GM19043 (cell line): ENCODE data around the gene UNC45A.
"Not testable (repeated sequence)": the region's sequence is repeated elsewhere in the genome, so short reads cannot be mapped to it uniquely, and the experiment has no call there.

ENCODE experiments used
- ATAC-seq: cut with Tn5 transposase; IDR thresholded peaks from one replicate; pipeline ENCODE4 v1.9.1; 2021; ENCODE audit warnings: low read depth; ENCODE audit not compliant: unreplicated experiment

The UNC45A gene

GRCh38 chr15:90915808-90916440, 19.2 kb upstream of the UNC45A start:
- no peak for ATAC-seq

GRCh38 chr15:90916461-90916860, 18.6 kb upstream of the UNC45A start:
- ATAC-seq: no peak

DNA sequence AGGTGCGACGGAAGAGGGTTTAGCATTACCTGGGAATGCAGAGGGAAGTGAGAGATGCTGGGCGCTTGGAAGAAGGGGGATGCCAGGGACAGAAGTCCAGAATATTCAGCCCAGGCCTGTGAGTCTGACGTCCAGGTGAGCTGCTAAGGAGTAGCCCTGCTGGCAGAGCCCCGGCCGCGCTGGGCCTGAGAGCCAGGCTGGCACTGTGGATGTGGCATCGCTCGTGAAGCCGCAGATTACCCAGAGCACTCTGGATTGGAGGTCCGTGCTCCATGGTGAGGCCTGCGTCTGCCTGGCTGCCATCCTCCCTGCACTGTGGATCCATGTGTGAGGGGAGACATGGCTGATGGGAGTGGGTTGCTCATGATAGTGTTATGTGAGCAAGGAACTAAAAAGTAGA, 17.5 kb upstream of the UNC45A start:
- no peak for ATAC-seq

DNA sequence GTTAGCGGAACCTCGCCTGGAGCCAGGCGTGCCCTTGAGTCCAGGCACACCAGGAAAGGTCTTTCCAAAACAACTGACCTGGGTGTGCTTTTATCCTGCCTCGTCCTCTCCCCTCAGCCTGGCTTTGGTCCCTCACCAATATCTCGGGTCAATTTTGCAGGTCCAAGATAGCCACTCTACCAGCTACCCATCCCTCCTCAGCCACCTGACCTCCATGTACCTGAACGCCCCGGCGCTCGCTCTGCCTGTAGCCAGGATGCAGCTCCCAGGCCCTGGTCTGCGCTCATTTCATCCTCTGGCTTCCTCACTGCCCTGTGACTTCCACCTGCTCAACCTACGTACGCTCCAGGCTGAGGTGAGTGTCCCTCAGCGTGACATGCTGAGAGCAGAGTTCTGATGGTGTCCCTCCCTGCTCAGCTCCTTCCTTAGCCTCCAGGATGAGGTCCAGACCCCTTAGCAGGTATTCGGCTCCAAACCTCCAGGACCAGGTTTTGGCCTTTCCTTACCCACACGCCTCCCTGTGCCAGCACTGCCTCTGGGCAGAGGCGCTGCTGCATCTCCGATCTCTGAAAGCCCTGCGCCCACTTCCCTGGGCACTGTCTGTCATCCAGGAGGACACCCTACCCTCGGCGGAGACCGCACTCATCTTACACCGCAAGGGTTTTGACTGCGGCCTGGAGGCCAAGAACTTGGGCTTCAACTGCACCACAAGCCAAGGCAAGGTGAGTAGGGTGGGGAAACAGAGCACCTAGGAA, 16.9 kb upstream of the UNC45A start:
- no peak for ATAC-seq

- ATAC-seq: no peak
These were observed 16.2 kb upstream of the UNC45A start for GRCh38 chr15:90918835-90919234.

- ATAC-seq: no peak
These were observed 13.2 kb upstream of the UNC45A start for GRCh38 chr15:90921887-90922286.

DNA sequence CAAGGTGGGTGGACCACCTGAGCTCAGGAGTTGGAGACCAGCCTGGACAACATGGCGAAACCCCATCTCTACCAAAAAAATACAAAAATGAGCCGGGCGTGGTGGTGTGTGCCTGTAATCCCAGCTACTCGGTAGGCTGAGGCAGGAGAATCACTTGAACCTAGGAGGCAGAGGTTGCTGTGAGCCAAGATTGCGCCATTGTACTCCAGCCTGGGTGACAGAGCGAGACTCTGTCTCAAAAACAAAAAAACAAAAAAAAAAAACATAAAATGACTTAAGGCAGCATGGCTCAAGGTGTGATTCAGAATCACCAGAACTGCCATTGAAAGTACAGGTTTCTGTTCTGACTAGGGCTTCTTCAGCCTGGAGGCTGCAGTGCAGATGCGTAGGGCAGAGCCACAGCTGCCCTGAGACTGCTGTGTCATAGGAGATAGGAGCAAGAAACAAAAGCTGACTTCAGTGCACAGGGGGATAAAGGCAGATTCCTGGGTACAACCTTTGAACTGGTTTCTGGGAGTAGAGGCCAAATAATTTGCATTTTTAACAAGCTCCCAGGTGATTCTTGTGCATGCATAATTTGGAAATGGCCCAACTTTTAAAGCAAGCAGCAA, 12.3 kb upstream of the UNC45A start:
- peak; percentile 81 for ATAC-seq

DNA sequence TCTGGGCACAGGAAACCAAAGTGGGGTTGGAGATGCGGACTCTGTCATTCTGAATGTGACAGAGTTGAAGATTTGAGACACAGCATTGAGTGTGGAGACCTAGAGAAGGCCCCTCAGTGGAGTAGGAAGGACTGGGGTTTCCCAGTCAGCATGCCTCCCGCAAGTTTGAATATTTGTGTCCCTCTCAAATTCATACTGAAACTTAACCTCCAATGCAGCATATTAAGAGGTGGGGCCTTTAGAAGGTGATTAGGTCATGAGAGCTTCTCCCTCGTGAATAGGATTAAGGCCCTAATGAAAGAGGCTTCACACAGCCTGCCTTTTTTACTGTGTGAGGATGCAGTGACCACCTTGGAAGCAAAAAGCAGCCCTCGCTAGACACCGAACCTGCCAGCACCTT, 10.7 kb upstream of the UNC45A start:
- ATAC-seq: peak; percentile 57

- not testable (repeated sequence) for ATAC-seq
These were observed 8.3 kb upstream of the UNC45A start for GRCh38 chr15:90926766-90927165.

DNA sequence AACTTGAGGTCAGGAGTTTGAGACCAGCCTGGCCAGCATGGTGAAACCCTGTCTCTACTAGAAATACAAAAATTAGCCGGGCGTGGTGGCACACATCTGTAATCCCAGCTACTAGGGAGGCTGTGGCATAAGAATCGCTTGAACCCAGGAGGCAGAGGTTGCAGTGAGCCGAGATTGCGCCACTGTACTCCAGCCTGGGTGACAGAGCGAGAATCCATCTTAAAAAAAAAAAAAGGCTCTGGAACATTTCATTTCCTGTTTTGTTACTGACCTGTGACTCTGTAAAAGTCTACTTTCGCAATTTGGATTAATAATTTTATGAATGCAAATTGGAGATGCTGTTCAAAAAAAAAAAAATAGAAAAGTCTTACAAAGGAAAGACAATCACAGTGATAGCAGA, 7.0 kb upstream of the UNC45A start:
- ATAC-seq: not testable (repeated sequence)

- no peak for ATAC-seq
These were observed 5.7 kb upstream of the UNC45A start for GRCh38 chr15:90929246-90930019.

DNA sequence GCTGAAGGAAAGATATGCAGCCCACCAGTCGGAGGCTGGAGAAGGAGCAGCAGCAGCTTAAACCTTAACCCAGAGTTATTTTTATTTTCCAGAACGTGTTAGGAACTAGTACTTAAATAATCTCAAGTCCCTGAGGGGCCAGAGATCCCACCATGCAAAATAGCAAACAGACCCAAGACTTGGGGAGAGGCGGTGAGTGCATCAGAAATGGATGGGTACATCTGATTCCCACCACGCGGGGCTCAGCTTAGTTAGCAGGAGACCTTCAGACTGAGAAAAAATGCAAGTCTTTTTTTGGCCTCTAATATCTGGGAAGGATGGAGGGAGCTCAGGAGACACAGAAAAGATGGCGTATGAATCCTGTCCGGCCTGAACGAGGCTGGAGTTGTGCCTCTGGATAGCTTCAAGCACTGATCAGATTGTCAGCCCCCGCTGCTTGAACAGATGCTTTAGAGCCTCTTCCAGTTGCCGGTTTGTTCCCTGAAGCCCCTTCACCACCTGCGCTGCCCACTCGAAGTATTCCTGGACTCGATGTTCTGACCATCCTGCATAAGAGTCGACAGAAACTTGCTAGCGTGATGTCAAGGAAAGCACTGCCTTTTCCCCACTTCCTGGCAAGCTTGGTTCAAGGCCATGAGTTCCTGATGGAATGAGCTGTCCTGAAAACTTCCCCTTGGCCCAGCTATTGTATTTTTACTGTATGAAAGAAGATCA, 4.1 kb upstream of the UNC45A start:
- ATAC-seq: no peak

DNA sequence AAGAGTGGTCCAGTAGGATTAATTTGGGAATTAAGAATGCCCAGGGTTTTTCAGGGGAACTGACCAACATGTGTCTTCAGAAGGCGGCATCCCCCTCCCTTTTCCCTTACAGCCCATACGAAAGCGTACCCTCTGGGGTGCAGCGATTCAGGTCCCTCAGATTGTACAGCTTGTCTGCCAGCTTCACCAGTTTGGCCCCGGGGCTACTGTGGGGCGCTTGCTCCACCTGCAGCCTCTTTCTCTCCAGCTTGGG, 3.6 kb upstream of the UNC45A start:
- no peak for ATAC-seq

DNA sequence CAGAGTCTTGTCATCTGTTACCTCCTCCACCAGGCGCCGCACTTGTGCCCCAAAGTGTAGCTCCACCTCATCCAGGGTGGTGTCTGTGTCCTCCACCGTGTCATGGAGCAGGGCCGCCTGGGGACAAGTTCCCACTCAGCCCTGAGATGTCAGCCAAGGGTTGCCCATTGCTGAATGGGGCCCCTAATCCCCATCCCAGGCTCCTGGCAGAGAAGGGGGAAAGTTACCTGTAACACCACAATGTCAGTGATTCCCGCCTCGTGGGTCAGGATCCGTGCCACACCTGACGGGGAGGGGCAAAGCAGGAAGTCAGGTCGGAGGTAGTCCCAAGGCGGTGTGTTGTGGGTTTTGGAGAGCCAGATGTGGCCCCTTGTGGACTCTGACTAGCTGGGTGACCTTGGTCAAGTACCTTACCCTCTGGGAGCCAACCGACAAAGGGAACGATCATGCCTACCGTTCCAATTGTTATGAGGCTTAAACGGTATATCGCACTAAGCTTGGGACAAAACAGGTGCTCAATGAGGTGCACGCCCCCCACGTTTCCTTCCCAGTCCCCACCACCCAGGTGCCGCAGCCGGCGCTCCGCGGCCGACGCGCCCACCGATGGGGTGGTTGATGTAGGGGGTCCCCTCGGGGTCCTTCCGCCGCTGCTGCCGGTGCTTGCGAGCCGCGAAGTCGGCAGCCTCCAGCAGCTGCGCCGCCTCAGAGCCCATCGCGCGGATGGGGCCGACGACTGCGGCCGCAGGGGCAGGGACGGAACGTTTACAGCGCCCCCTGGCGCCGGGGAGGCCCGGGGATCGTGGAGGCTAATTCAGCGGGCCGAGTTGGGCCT, 3.0 kb upstream of the UNC45A start, which contains the start of gene HDDC3:
TSS of gene HDDC3 (minus strand) at position 722 of the 832 bp plus-strand sequence. CDS start at position 713, 9 bp downstream.
- peak; percentile 40 for ATAC-seq

GRCh38 chr15:90932660-90932991, 2.5 kb upstream of the UNC45A start:
- no peak for ATAC-seq

DNA sequence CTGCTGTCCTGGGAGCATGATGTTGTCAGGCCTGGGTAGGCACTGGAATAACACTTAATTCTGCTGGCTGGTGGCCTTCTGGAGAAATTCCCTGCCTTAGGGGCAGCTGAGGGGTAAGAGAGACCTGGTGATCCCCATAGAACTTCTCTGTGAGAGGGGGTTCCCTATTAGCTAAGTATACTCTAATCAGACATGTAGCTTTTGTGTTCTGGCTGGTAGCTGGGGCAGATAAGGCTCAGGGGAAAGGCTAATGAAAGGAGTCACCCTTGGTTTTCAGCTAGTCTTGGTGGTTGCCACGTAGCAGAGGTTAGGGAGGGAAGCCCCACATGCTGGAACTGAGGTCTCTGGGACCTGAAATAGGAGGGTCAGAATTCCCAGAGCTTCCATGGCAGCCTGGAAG, 1.8 kb upstream of the UNC45A start:
- no peak for ATAC-seq

- ATAC-seq: peak; percentile 31
These were observed 683 bp upstream of the UNC45A start for GRCh38 chr15:90934256-90934948.

DNA sequence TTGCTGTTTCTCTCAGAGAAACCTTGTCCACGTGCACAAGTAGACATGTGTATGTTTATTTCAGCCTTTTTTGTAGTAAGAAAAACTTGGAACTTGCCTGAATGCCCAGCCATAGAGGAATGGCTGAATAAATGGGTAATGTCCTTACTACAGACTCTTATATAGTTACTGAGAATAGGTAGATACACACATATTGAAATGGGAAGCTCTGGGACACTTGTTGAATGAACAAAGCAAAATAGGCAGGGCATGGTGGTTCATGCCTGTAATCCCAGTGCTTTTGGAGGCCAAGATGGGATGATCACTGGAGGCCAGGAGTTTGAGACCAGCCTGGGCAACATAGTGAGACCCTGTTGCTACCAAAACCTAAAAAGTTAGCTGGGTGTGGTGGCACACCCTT, 1.7 kb downstream of the UNC45A start:
- no peak for ATAC-seq

- no peak for ATAC-seq
These were observed 3.2 kb downstream of the UNC45A start for GRCh38 chr15:90938261-90938660.
